Gastrocnemius medialis (tissue), 4 donors: ENCODE results near the gene DIP2C. TPM values are rescaled to one million over a fixed set of nuclear protein-coding genes. Genes with fewer than 3 reads are reported as not detected.

Source experiments
- ATAC-seq, 2 donors: fragments of 150-250 bp; one replicate each; pipeline ENCODE4 v1.9.1; 2016
- DNase-seq, 2 donors: peaks; one replicate each; pipeline ENCODE4 v3.0.0-alpha.2; 2019
- H3K27ac ChIP-seq, 4 donors: fragments of 200-600 bp; sonication (generic); 1 replicate in 1 of 4; 2 replicates in 3 of 4; pipeline ENCODE4 v1.5.1; 2016 to 2018; ENCODE audit warnings: mild to moderate bottlenecking in 2 of 4, moderate library complexity in 1 of 4
- H3K27me3 ChIP-seq, 3 donors: fragments of 200-600 bp; sonication (generic) in 2 of 3; 1 replicate in 1 of 3; 2 replicates in 2 of 3; pipeline versions ENCODE4 v1.5.1 to v1.6.0; 2016 to 2019; ENCODE audit warnings: mild to moderate bottlenecking in 1 of 3, moderate library complexity in 1 of 3
- H3K36me3 ChIP-seq, 2 donors: fragments of 200-600 bp; sonication (generic) in 1 of 2; one replicate each; pipeline ENCODE4 v1.5.1; 2017 to 2018
- H3K4me1 ChIP-seq, 2 donors: fragments of 200-600 bp; sonication (generic) in 1 of 2; one replicate each; pipeline ENCODE4 v1.5.1; 2016 to 2017; ENCODE audit warnings: mild to moderate bottlenecking in 2 of 2
- H3K4me3 ChIP-seq, 4 donors: fragments of 200-600 bp; sonication (generic) in 3 of 4; 1 replicate in 1 of 4; 2 replicates in 3 of 4; pipeline ENCODE4 v1.5.1; 2016 to 2019; ENCODE audit warnings: mild to moderate bottlenecking in 2 of 4
- H3K9me3 ChIP-seq, 3 donors: fragments of 200-600 bp; sonication (generic) in 2 of 3; 1 replicate in 1 of 3; 2 replicates in 2 of 3; pipeline ENCODE4 v1.5.1; 2016 to 2019
- POLR2A ChIP-seq, 2 donors: fragments of 450-650 bp; IDR thresholded peaks; one replicate each; pipeline ENCODE4 v1.6.1; 2017; ENCODE audit warnings: antibody characterized with exemption in 2 of 2, mild to moderate bottlenecking in 2 of 2, moderate library complexity in 2 of 2
- in situ Hi-C, 4 donors: fragments of 200-750 bp; cut with MboI; loops; one replicate each; pipeline versions ENCODE4 v1.15.0 to v1.8.0; 2017; ENCODE audit warnings: low sequenced_read_pairs in 4 of 4
- intact Hi-C: fragments of 100-400 bp; cut with DNase I; formaldehyde crosslinking; loops from one replicate; pipeline ENCODE4 v1.15.1; 2023; ENCODE audit warnings: low total_unique reads
- total RNA-seq, 4 donors: library from RNA; depleted of rRNA; stranded (reverse); fragments of >200 nt; gene quantifications; one replicate each; pipeline versions ENCODE4 v1.1.0 to v1.2.3, GENCODE V29; 2016
- TF ChIP-seq, protein P1 (sequence below), 5 experiments: fragments of 450-650 bp in 3 of 5; fragments of 200-600 bp in 2 of 5; sonication (generic) in 2 of 5; IDR thresholded peaks in 4 of 5; conservative IDR thresholded peaks in 1 of 5; 1 replicate in 4 of 5; 2 replicates in 1 of 5; pipeline ENCODE4 v1.5.1; 2016 to 2019; ENCODE audit warnings: antibody characterized with exemption in 5 of 5, mild to moderate bottlenecking in 3 of 5, moderate library complexity in 3 of 5

The DIP2C gene
- total RNA-seq, 4 donors from 2014 or later, result 19.1 to 60.0 (median 30.2) TPM

DNA sequence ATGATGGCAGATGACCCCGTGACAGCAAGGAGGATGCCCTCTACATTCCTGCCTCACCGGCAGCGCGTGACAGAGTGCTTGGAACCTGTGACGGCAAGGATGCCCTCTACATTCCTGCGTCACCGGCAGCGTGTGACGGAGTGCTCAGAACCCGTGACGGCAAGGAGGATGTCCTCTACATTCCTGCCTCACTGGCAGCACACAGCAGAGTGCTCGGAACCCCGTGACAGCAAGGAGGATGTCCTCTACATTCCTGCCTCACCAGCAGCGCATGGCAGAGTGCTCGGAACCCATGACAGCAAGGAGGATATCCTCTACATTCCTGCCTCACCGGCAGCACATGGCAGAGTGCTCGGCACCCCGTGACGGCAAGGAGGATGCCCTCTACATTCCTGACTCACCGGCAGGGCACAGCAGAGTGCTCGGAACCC, 231.0 kb downstream of the DIP2C start:
- Histone ChIP-seq H3K4me3 (no peak overlapping the region), H3K27ac (no peak overlapping the region), H3K9me3 (no peaks in the 10 kb centered on the region), H3K36me3 (no peaks in the 10 kb centered on the region), H3K27me3 (no peaks in the 10 kb centered on the region), H3K4me1 (peaks cover 8 to 19% of the 10 kb centered on the region in 2 donors)
- TF ChIP-seq, protein P1, sequence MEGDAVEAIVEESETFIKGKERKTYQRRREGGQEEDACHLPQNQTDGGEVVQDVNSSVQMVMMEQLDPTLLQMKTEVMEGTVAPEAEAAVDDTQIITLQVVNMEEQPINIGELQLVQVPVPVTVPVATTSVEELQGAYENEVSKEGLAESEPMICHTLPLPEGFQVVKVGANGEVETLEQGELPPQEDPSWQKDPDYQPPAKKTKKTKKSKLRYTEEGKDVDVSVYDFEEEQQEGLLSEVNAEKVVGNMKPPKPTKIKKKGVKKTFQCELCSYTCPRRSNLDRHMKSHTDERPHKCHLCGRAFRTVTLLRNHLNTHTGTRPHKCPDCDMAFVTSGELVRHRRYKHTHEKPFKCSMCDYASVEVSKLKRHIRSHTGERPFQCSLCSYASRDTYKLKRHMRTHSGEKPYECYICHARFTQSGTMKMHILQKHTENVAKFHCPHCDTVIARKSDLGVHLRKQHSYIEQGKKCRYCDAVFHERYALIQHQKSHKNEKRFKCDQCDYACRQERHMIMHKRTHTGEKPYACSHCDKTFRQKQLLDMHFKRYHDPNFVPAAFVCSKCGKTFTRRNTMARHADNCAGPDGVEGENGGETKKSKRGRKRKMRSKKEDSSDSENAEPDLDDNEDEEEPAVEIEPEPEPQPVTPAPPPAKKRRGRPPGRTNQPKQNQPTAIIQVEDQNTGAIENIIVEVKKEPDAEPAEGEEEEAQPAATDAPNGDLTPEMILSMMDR (IDR thresholded peaks at IDR 0.05 in 4 of 5, conservative IDR thresholded peaks at IDR 0.05 in 1 of 5), result no peak
- TF ChIP-seq POLR2A (IDR thresholded peaks at IDR 0.05), result no peak
- ATAC-seq, result no peak
- no peak for DNase-seq
- in situ Hi-C loops (no loop called here), intact Hi-C loops (no loop called here)

DNA sequence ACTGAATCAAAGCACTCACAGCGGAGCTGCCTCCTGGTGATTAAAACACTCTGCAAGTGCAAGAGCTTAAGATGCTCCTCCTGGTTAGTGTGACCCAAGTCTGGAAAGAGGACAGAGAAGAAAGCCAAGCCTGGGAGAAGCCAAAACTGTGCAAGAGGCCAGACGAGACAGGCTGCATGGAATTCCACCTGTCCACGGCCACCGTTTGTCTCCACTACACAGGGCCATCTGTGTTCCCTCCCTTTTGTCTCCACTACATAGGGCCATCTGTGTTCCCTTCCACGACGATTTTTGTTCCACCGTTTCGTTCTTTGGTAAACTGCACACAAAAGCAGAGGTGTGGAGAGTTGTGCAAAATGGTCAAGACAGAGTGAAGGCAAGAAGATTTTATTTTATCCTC, 233.0 kb downstream of the DIP2C start:
- intact Hi-C loops (no loop called here), in situ Hi-C loops (no loop called here)
- ATAC-seq (no peak), DNase-seq (no peak)
- Histone ChIP-seq H3K27ac (no peak overlapping the region), H3K4me3 (no peak overlapping the region), H3K9me3 (no peaks in the 10 kb centered on the region), H3K4me1 (peaks cover 8 to 19% of the 10 kb centered on the region in 2 donors), H3K36me3 (no peaks in the 10 kb centered on the region), H3K27me3 (no peaks in the 10 kb centered on the region)
- TF ChIP-seq POLR2A (IDR thresholded peaks at IDR 0.05), result no peak
- TF ChIP-seq, protein P1 (IDR thresholded peaks at IDR 0.05 in 4 of 5, conservative IDR thresholded peaks at IDR 0.05 in 1 of 5), result no peak

DNA sequence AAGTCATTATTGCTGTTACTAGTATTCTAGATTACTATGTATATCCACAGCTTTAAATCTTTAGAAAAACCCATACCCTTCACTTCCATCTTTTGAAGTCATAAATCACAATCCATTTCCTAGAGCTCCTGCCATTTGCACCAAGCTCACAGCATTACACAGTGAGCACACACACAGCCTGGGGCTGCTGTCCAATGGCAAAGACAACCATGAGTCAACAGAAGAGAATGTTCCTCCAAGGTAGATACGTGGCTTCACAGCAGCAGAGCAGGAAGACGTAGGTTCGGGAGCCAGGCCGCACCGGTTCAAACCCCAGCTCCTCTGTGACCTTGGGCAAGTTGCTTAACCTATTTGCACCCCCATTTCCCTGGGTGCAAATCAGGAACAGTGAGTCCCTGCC, 234.6 kb downstream of the DIP2C start:
- H3K4me3 ChIP-seq, result no peak overlapping the region
- H3K27me3 ChIP-seq, result no peaks in the 10 kb centered on the region
- no peaks in the 10 kb centered on the region for H3K9me3 ChIP-seq
- ATAC-seq (peak; percentile 92 to 98), DNase-seq (peak; percentile 38 to 62)
- H3K27ac ChIP-seq, result peak overlapping the region in 1 of 4 donors; percentile 43
- intact Hi-C loops, result no loop called here
- no peaks in the 10 kb centered on the region for H3K36me3 ChIP-seq
- in situ Hi-C loops, result no loop called here
- TF ChIP-seq POLR2A (IDR thresholded peaks at IDR 0.05), result no peak
- TF ChIP-seq, protein P1 (IDR thresholded peaks at IDR 0.05 in 4 of 5, conservative IDR thresholded peaks at IDR 0.05 in 1 of 5), result no peak
- H3K4me1 ChIP-seq, result peaks cover 12 to 14% of the 10 kb centered on the region in 2 donors

DNA sequence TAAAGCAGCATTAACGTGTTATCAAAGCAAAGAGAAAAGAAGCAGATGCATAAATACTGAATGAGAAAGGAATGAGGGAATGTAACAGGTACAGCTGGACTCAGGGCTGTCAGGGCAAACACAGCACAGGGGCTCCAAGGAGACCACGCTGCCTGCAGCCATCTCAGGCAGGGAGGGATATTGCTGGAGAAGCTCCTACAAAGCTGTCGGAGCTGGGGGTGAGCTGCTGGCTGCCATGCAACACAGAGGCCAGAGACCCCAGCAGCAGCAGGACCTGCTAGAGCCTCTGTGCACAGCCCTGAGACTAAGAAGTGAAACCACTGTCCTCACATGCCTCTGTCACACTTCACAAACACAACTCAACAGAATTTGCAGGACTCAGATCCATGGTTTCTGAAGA, 235.8 kb downstream of the DIP2C start:
- intact Hi-C loops (no loop called here), in situ Hi-C loops (no loop called here)
- DNase-seq (no peak), ATAC-seq (no peak)
- Histone ChIP-seq H3K36me3 (no peaks in the 10 kb centered on the region), H3K27ac (no peak overlapping the region), H3K9me3 (no peaks in the 10 kb centered on the region), H3K27me3 (no peaks in the 10 kb centered on the region), H3K4me3 (no peak overlapping the region), H3K4me1 (peaks cover 12 to 14% of the 10 kb centered on the region in 2 donors)
- no peak for TF ChIP-seq POLR2A (IDR thresholded peaks at IDR 0.05)

DNA sequence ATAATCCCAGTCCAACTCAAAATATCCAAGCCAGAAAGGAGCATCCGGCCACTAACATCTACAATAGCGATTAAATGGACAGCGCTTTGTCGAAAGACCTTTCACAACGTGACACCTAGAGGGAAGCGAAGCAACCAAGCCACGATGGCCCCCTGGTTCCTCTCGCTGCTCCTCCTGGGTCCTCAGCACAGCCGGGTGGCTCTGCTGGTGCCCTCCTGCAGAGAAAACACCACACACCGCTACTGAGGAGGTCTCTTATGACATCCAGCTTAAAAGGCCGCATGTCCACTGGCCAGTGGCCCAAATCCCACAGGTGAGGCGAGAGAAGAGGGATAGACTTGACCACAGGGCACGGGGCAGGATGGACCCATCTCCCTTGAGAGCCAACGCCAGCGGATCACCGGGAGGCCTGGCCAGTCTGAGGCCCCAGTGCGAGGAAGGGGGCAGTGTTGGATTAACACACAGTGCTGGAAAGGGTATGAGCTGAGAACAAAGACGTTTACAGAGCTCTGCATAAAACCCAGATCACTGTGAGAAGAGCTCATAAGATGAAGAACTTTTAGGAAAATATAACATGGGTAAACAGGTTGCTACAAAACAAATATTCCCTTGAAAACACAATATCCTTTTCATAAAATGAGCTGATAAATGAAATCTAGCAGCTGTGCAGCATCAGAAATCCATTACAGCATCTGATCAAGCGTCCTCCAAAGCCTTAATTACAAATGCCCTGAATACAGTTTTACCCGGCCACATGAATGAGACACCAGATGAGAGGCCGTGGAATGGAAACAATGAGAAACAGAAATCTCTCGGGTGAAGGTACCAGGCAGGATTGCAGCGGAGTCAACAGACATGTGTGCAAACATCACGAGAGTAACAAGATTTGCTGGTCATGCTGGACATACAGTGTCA, 236.7 kb downstream of the DIP2C start:
- in situ Hi-C loops, result no loop called here
- ATAC-seq, result no peak

More for the DNA sequence above, 236.7 kb downstream of the DIP2C start:
- no peak overlapping the region for H3K27ac ChIP-seq
- intact Hi-C loops, result no loop called here
- H3K36me3 ChIP-seq, result no peaks in the 10 kb centered on the region
- H3K4me1 ChIP-seq, result peaks cover 12 to 14% of the 10 kb centered on the region in 2 donors
- no peaks in the 10 kb centered on the region for H3K27me3 ChIP-seq
- DNase-seq, result no peak
- TF ChIP-seq, protein P1 (IDR thresholded peaks at IDR 0.05 in 4 of 5, conservative IDR thresholded peaks at IDR 0.05 in 1 of 5), result no peak
- no peak for TF ChIP-seq POLR2A (IDR thresholded peaks at IDR 0.05)
- H3K9me3 ChIP-seq, result no peaks in the 10 kb centered on the region
- H3K4me3 ChIP-seq, result no peak overlapping the region
